Endothelial cell of umbilical vein (primary cell): ENCODE data around the gene HNRNPH2. TPM values are rescaled to one million over a fixed set of nuclear protein-coding genes. Genes with fewer than 3 reads are reported as not detected.

Source experiments
- BruUV-seq: library from RNA; stranded (reverse); fragments of 400-500 nt; replicated peaks from 2 replicates; lab custom pipeline; 2021; lab: Mats Ljungman, UMichigan
- CTCF ChIA-PET: fragments of 300-600, 350-600 bp; sonication (Branson Sonifier 250); formaldehyde crosslinking; loops from one replicate; lab custom pipeline; 2021; ENCODE audit warnings: antibody characterized with exemption, inconsistent platforms; lab: Charles Lee
- POLR2A ChIA-PET: fragments of 300-600, 350-600 bp; sonication (Branson Sonifier 250); formaldehyde crosslinking; loops from one replicate; lab custom pipeline; 2021; ENCODE audit warnings: antibody characterized with exemption, inconsistent platforms; lab: Charles Lee
- DNase-seq: peaks from one replicate; pipeline ENCODE4 v3.0.0-alpha.2; 2011; ENCODE audit warnings: low read depth, low spot score
- FAIRE-seq: peaks from 2 replicates; lab custom pipeline; 2011; peaks lifted over from hg19 to GRCh38; lab: Jason Lieb, UNC
- H2AFZ ChIP-seq: 2 replicates; pipeline ENCODE4 v1.6.0; 2012; ENCODE audit warnings: low read depth, low read length, control low read depth, inconsistent platforms
- H3K27ac ChIP-seq: 2 replicates; pipeline ENCODE4 v1.5.1; 2011; ENCODE audit warnings: low read depth, mild to moderate bottlenecking, control low read depth, low read length, moderate library complexity; ENCODE audit not compliant: insufficient read depth
- H3K27me3 ChIP-seq, 2 experiments: 2 replicates each; pipeline versions ENCODE4 v1.6.0 to v1.6.1; 2011; ENCODE audit warnings: low read length in 2 of 2, mixed read lengths in 1 of 2; ENCODE audit not compliant: control insufficient read depth in 2 of 2, insufficient read depth in 2 of 2
- H3K36me3 ChIP-seq, 2 experiments: 2 replicates in 1 of 2; 3 replicates in 1 of 2; pipeline ENCODE4 v1.5.1; 2011; ENCODE audit warnings: low read length in 2 of 2, mild to moderate bottlenecking in 1 of 2, moderate library complexity in 1 of 2; ENCODE audit not compliant: control insufficient read depth in 2 of 2, insufficient read depth in 2 of 2; ENCODE audit errors: extremely low read depth in 1 of 2
- H3K4me1 ChIP-seq: 3 replicates; pipeline ENCODE4 v1.5.1; 2011; ENCODE audit warnings: mild to moderate bottlenecking, low read length; ENCODE audit not compliant: control insufficient read depth, insufficient read depth; ENCODE audit errors: extremely low read depth
- H3K4me2 ChIP-seq: 2 replicates; pipeline ENCODE4 v1.6.1; 2011; ENCODE audit warnings: low read length, control low read depth, mixed read lengths; ENCODE audit not compliant: insufficient read depth
- H3K4me3 ChIP-seq, 3 experiments: fragments of 200-600 bp in 1 of 3; sonication (generic), shearing (Covaris generic) in 1 of 3; replicated peaks in 1 of 3; 2 replicates each; pipeline ENCODE4 v1.5.1; 2011 to 2016; ENCODE audit warnings: control low read depth in 3 of 3, low read length in 3 of 3, mild to moderate bottlenecking in 2 of 3, inconsistent platforms in 1 of 3, low read depth in 1 of 3, moderate library complexity in 1 of 3; ENCODE audit not compliant: insufficient read depth in 1 of 3
- H3K79me2 ChIP-seq: 2 replicates; pipeline ENCODE4 v1.6.0; 2012; ENCODE audit warnings: low read length, inconsistent platforms; ENCODE audit not compliant: control insufficient read depth, insufficient read depth
- H3K9ac ChIP-seq: replicated peaks from 2 replicates; pipeline ENCODE3; 2011; ENCODE audit warnings: low read length, control low read depth; ENCODE audit not compliant: insufficient read depth; ENCODE audit errors: extremely low read depth
- H3K9me1 ChIP-seq: replicated peaks from 3 replicates; pipeline ENCODE4 v1.6.0; 2011; ENCODE audit warnings: mild to moderate bottlenecking, low read length; ENCODE audit not compliant: control insufficient read depth, insufficient read depth; ENCODE audit errors: extremely low read depth
- H3K9me3 ChIP-seq: replicated peaks from 2 replicates; pipeline ENCODE4 v1.5.1; 2012; ENCODE audit warnings: low read length, inconsistent platforms; ENCODE audit not compliant: control insufficient read depth, insufficient read depth
- H4K20me1 ChIP-seq: replicated peaks from 2 replicates; pipeline ENCODE3; 2011; ENCODE audit warnings: mild to moderate bottlenecking, low read length; ENCODE audit not compliant: control insufficient read depth, insufficient read depth; ENCODE audit errors: extremely low read depth
- CTCF ChIP-seq, 2 donors: IDR thresholded peaks; 1 replicate in 1 of 2; 2 replicates in 1 of 2; pipeline ENCODE4 v1.5.1; 2011; ENCODE audit warnings: low read length in 2 of 2, mild to moderate bottlenecking in 2 of 2, moderate library complexity in 2 of 2, control low read depth in 1 of 2, inconsistent platforms in 1 of 2, low read depth in 1 of 2; ENCODE audit not compliant: insufficient read depth in 1 of 2; ENCODE audit errors: extremely low read depth in 1 of 2
- EZH2 ChIP-seq: IDR thresholded peaks from 2 replicates; pipeline ENCODE4 v1.6.1; 2012; ENCODE audit warnings: borderline replicate concordance, low read depth, mild to moderate bottlenecking, moderate library complexity, low read length, inconsistent platforms; ENCODE audit not compliant: severe bottlenecking
- FOS ChIP-seq: IDR thresholded peaks from 2 replicates; pipeline ENCODE4 v1.6.1; 2011; ENCODE audit warnings: mild to moderate bottlenecking, low read length, moderate library complexity, borderline replicate concordance; ENCODE audit not compliant: insufficient read depth
- GATA2 ChIP-seq: IDR thresholded peaks from 2 replicates; pipeline ENCODE4 v1.7.0; 2011; ENCODE audit warnings: low read depth, mild to moderate bottlenecking, moderate library complexity, mixed read lengths, low read length; ENCODE audit not compliant: insufficient read length, insufficient read depth
- JUN ChIP-seq: IDR thresholded peaks from 2 replicates; pipeline ENCODE4 v1.6.1; 2011; ENCODE audit warnings: borderline replicate concordance, low read depth; ENCODE audit not compliant: insufficient read length, insufficient read depth
- MAX ChIP-seq: IDR thresholded peaks from 2 replicates; pipeline ENCODE4 v1.6.1; 2011; ENCODE audit not compliant: insufficient read depth, insufficient read length
- MYC ChIP-seq: IDR thresholded peaks from one replicate; pipeline ENCODE4 v1.6.1; 2011; ENCODE audit warnings: mild to moderate bottlenecking, low read depth, low read length
- POLR2A ChIP-seq: IDR thresholded peaks from 2 replicates; pipeline ENCODE4 v1.6.1; 2012; ENCODE audit warnings: low read depth, mild to moderate bottlenecking, control low read depth, low read length
- POLR2AphosphoS5 ChIP-seq: IDR thresholded peaks from 2 replicates; pipeline ENCODE4 v1.6.1; 2012; ENCODE audit warnings: low read depth, mild to moderate bottlenecking, control low read depth, low read length, moderate library complexity; ENCODE audit not compliant: insufficient read depth
- dilution Hi-C: fragments of 300-500 bp; cut with MboI; formaldehyde crosslinking; loops from one replicate; pipeline ENCODE4 v1.15.0; 2019; ENCODE audit warnings: low sequenced_read_pairs; ENCODE audit not compliant: extremely low pct_ligation_motif_present
- intact Hi-C: fragments of 100-400 bp; cut with micrococcal nuclease; formaldehyde crosslinking; loops from one replicate; pipeline ENCODE4 v1.10.0; 2022
- polyA plus RNA-seq, 4 experiments: library from polyadenylated mRNA; depleted of rRNA in 3 of 4; stranded (reverse) in 3 of 4; unstranded in 1 of 4; fragments of >200 nt; gene quantifications; 2 replicates each; pipeline versions ENCODE4 v1.2.1 to v1.2.3, GENCODE V29; 2011 to 2012; ENCODE audit warnings: missing spikeins in 1 of 4
- total RNA-seq: library from RNA; stranded (reverse); gene quantifications from 2 replicates; pipeline ENCODE4 v1.2.3, GENCODE V29; 2021

The HNRNPH2 gene
- total and polyA plus RNA-seq, 2 donors (not counting 3 experiments of a cell fraction or from before 2014, with no cell fraction given): 29.3 to 59.1 TPM

GRCh38 chrX:101388604-101389003 lies 19.4 kb upstream of the HNRNPH2 start:
- Histone ChIP-seq H3K9me1 (no peaks in the 10 kb centered on the region), H3K9ac (no peak overlapping the region), H3K36me3 (no peaks in the 10 kb centered on the region), H3K27ac (no peak overlapping the region), H3K4me2 (no peak overlapping the region), H3K4me1 (peaks cover 17% of the 10 kb centered on the region), H3K79me2 (peaks cover 26% of the 10 kb centered on the region), H3K9me3 (no peaks in the 10 kb centered on the region), H3K4me3 (no peak overlapping the region), H4K20me1 (no peaks in the 10 kb centered on the region), H3K27me3 (no peaks in the 10 kb centered on the region), H2AFZ (no peak overlapping the region)
- POLR2A ChIA-PET: no interaction called here
- no peak for DNase-seq
- BruUV-seq: no TSS peak
- intact Hi-C loops (no loop called here), dilution Hi-C loops (no loop called here)
- no peak for FAIRE-seq
- CTCF ChIA-PET: no interaction called here
- TF ChIP-seq MYC (no peak), MAX (no peak), JUN (no peak), FOS (no peak), EZH2 (no peak), POLR2A (no peak), POLR2AphosphoS5 (no peak), CTCF (IDR thresholded peaks at IDR 0.05; ENCODE audit: extremely low read depth in 1 of 2, insufficient read depth in 1 of 2, low read depth in 1 of 2, low read length in 2 of 2) (no peak), GATA2 (no peak)
